SK-N-SH (cell line): ENCODE data around the gene PXMP2.

Experiments
- CTCF ChIP-seq: fragments of 200-600 bp; sonication (generic); IDR thresholded peaks from 2 replicates; pipeline ENCODE4 v1.6.1; 2017; ENCODE audit warnings: antibody characterized with exemption, mild to moderate bottlenecking, moderate library complexity
- FOXM1 ChIP-seq: IDR thresholded peaks from 2 replicates; pipeline ENCODE4 v1.4.0; 2012; ENCODE audit warnings: low read depth, mild to moderate bottlenecking
- PBX3 ChIP-seq: IDR thresholded peaks from 2 replicates; pipeline ENCODE4; 2012
- RAD21 ChIP-seq: IDR thresholded peaks from 2 replicates; pipeline ENCODE4 v1.6.1; 2012; ENCODE audit warnings: mild to moderate bottlenecking, low read length
- REST ChIP-seq: IDR thresholded peaks from 2 replicates; pipeline ENCODE4 v1.6.1; 2012; ENCODE audit warnings: mild to moderate bottlenecking, low read depth, low read length, moderate library complexity
- YY1 ChIP-seq: IDR thresholded peaks from 2 replicates; pipeline ENCODE4 v1.4.0; 2012; ENCODE audit warnings: low read depth, mild to moderate bottlenecking

- no peak for TF ChIP-seq YY1
- TF ChIP-seq FOXM1, result no peak
- no peak for TF ChIP-seq RAD21
- TF ChIP-seq CTCF, result no peak
- no peak for TF ChIP-seq REST
- no peak for TF ChIP-seq PBX3
These were observed 26.4 kb upstream of the PXMP2 start for GRCh38 chr12:132660996-132661395.
